Thymus (tissue), 11 donors: ENCODE data around the gene ZCCHC18. TPM values are rescaled to one million over a fixed set of nuclear protein-coding genes. Genes with fewer than 3 reads are reported as not detected.

Experiments used
- DNase-seq, 9 donors: peaks; one replicate each; pipeline ENCODE4 v3.0.0-alpha.2; 2013; ENCODE audit warnings: low spot score in 9 of 9, low read depth in 6 of 9, missing footprints in 1 of 9
- H3K27ac ChIP-seq, 2 donors: one replicate each; pipeline ENCODE4 v1.5.1; 2013; ENCODE audit warnings: control low read depth in 1 of 2, low read depth in 1 of 2, low read length in 1 of 2, mild to moderate bottlenecking in 1 of 2, moderate library complexity in 1 of 2
- H3K27me3 ChIP-seq, 2 donors: one replicate each; pipeline ENCODE4 v1.5.1; 2013; ENCODE audit warnings: low read length in 1 of 2; ENCODE audit not compliant: control insufficient read depth in 2 of 2, insufficient read depth in 1 of 2
- H3K36me3 ChIP-seq, 2 donors: one replicate each; pipeline ENCODE4 v1.5.1; 2013; ENCODE audit warnings: low read length in 1 of 2, mild to moderate bottlenecking in 1 of 2, moderate library complexity in 1 of 2; ENCODE audit not compliant: control insufficient read depth in 2 of 2, insufficient read depth in 2 of 2
- H3K4me1 ChIP-seq, 2 donors: one replicate each; pipeline ENCODE4 v1.5.1; 2013; ENCODE audit warnings: low read length in 2 of 2; ENCODE audit not compliant: control insufficient read depth in 2 of 2, insufficient read depth in 2 of 2
- H3K4me3 ChIP-seq, 2 donors: one replicate each; pipeline ENCODE4 v1.5.1; 2013; ENCODE audit warnings: low read length in 2 of 2, control low read depth in 1 of 2, mild to moderate bottlenecking in 1 of 2
- H3K9me3 ChIP-seq, 2 donors: one replicate each; pipeline ENCODE4 v1.5.1; 2013; ENCODE audit warnings: low read length in 1 of 2, mild to moderate bottlenecking in 1 of 2; ENCODE audit not compliant: control insufficient read depth in 2 of 2, insufficient read depth in 1 of 2
- WGBS: extraction: QIAGEN DNeasy Blood & Tissue Kit; methylation state at CpG from one replicate; pipeline ENCODE4 v1.1.7; 2013; 5-methylcytosine and 5-hydroxymethylcytosine counted together
- polyA plus RNA-seq: library from polyadenylated mRNA; stranded (reverse); fragments of 200-250 nt; gene quantifications from one replicate; pipeline ENCODE4 v1.2.3, GENCODE V29; 2013
- total RNA-seq: library from RNA; stranded (reverse); fragments of 120-200 nt; gene quantifications from one replicate; pipeline ENCODE4 v1.2.4, GENCODE V29; 2013
- donor health status: healthy.

The ZCCHC18 gene
- total and polyA plus RNA-seq, 2 donors = 0.94 to 2.4 TPM

DNA sequence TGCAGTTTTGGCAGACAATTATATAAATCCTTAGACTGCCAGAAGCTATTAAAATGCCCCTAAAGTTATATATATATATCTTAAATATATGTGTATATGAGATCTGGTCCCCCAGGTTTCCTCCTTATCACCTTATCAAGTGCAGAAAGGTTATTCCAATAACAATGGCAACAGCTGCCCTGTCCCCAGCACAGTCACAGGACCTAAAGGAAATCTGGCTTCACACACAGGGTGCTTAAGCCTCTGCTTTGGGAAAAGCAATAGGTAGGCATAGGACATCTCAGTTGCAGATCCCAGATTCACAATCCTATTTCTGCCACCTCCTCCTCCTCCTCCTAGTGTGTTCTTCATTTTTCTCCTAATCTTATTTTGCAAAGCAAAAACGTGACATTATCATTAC is 38.7 kb downstream of the ZCCHC18 start:
- WGBS = 90% methylated on average over 1 of the region's 1 CpG
- Histone ChIP-seq H3K27me3 (no peaks in the 10 kb centered on the region), H3K4me3 (no peak overlapping the region), H3K4me1 (peaks cover 0 to 6% of the 10 kb centered on the region in 2 donors), H3K9me3 (no peaks in the 10 kb centered on the region), H3K27ac (no peak overlapping the region), H3K36me3 (no peaks in the 10 kb centered on the region)
- no peak for DNase-seq

DNA sequence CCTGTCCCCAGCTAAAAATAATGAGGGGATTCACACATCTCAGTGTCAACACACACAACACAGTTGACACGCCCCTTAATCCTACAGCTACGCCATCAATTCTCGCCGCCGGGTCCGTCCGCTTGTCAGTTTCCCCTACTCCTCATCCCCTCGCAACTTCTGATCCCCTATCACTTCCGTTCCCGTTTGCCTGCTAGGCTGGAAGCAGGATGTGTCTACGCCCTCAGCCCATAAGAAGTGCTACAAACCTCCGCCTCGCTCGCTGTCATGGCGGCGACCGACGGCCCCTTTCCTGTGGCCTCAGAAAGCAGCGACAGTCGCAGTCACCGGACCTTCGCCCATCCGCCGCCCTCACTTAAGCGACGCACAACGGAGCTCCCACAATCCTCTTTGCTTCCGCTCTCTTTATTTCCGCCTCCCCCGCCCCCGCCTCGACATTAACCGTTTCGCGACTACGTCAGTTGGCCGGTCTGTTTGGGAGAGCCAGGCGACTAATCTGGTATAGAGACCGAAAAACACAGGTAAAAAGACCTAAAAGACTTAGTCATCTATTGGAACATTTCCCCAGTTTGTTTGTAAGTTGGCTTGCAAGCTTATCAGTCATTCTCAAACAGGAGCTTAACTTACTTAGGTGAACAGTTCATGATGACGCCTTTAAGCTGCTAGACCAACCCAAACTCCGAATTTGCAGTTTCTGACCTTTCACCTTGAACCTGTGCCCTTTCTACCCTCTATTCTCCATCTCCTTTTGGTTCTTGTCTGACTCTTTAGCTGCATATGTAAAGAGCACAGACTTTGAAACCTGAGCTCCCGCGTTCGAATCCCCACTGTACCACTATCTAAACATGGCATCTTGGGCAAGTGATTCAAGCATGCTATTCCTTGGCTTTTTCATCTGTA is 44.6 kb downstream of the ZCCHC18 start, which contains the start of gene SLC25A53:
Gene SLC25A53 (minus strand): TSS at position 380 of the 900 bp plus-strand sequence. CDS start 51,752 bp downstream, outside the sequence.
- Histone ChIP-seq H3K4me3 (peak within 1 kb of the TSS; percentile 56 to 60), H3K9me3 (no peaks in the 10 kb centered on the region), H3K36me3 (no peaks in the 10 kb centered on the region), H3K27ac (peak within 1 kb of the TSS; percentile 90 to 91), H3K4me1 (peaks cover 0 to 6% of the 10 kb centered on the region in 2 donors), H3K27me3 (no peaks in the 10 kb centered on the region)
- WGBS = under 1% methylated on average over 44 of the region's 44 CpGs
- peak; percentile 40 to 88 (median 68) for DNase-seq

Other genes starting within 250 kb of the ZCCHC18 start
- 9.1 TPM for gene TMSB15B, start 149.9 kb upstream of the ZCCHC18 start, total RNA-seq
- gene TMSB15B, start 149.9 kb upstream of the ZCCHC18 start, polyA plus RNA-seq = 10.9 TPM
- not detected for gene H2BW1, start 98.8 kb upstream of the ZCCHC18 start, total RNA-seq
- gene H2BW1, start 98.8 kb upstream of the ZCCHC18 start, polyA plus RNA-seq = not detected
- gene H2BW2, start 72.6 kb upstream of the ZCCHC18 start, total RNA-seq = not detected
- gene H2BW2, start 72.6 kb upstream of the ZCCHC18 start, polyA plus RNA-seq = not detected
- gene TMSB15C, start 36.3 kb upstream of the ZCCHC18 start, total RNA-seq = 3.4 TPM
- 2.3 TPM for gene TMSB15C, start 36.3 kb upstream of the ZCCHC18 start, polyA plus RNA-seq
- gene SLC25A53, start 44.5 kb downstream of the ZCCHC18 start, total RNA-seq = 6.1 TPM
- 3.0 TPM for gene SLC25A53, start 44.5 kb downstream of the ZCCHC18 start, polyA plus RNA-seq
- gene FAM199X, start 53.9 kb downstream of the ZCCHC18 start, total RNA-seq = 9.7 TPM
- 14.4 TPM for gene FAM199X, start 53.9 kb downstream of the ZCCHC18 start, polyA plus RNA-seq
- 0.05 TPM for gene ESX1, start 142.4 kb downstream of the ZCCHC18 start, total RNA-seq
- 0.05 TPM for gene ESX1, start 142.4 kb downstream of the ZCCHC18 start, polyA plus RNA-seq